Ovary (tissue), 9 donors: Measurements from ENCODE around the gene SET. TPM values are rescaled to one million over a fixed set of nuclear protein-coding genes. Genes with fewer than 3 reads are reported as not detected.
A peak's percentile ranks its signal among the peaks of the same experiment; 100 is the strongest.

Experiments
- DNase-seq, 5 donors: peaks; one replicate each; pipeline ENCODE4 v3.0.0-alpha.2; 2019 to 2020
- H3K27ac ChIP-seq, 2 donors: fragments of 200-600 bp; one replicate each; pipeline versions ENCODE4 v1.5.1 to v1.8.0; 2019 to 2022
- H3K27me3 ChIP-seq: fragments of 200-600 bp; one replicate; pipeline ENCODE4 v1.8.0; 2022
- H3K36me3 ChIP-seq: fragments of 200-600 bp; sonication (generic); one replicate; pipeline ENCODE4 v1.5.1; 2019
- H3K4me1 ChIP-seq: one replicate; pipeline ENCODE4 v1.8.1; 2013; ENCODE audit warnings: mild to moderate bottlenecking, moderate library complexity; ENCODE audit not compliant: insufficient read depth
- H3K4me3 ChIP-seq: fragments of 200-600 bp; sonication (generic); one replicate; pipeline ENCODE4 v1.5.1; 2017
- H3K9me3 ChIP-seq, 2 donors: fragments of 200-600 bp in 1 of 2; sonication (generic) in 1 of 2; one replicate each; pipeline versions ENCODE4 v1.5.1 to v1.8.1; 2013 to 2019; ENCODE audit warnings: mild to moderate bottlenecking in 1 of 2, moderate library complexity in 1 of 2
- CTCF ChIP-seq, 3 donors: fragments of 450-650 bp in 2 of 3; fragments of 200-600 bp in 1 of 3; IDR thresholded peaks; one replicate each; pipeline versions ENCODE4 v1.5.1 to v1.8.0; 2016 to 2022; ENCODE audit warnings: antibody characterized with exemption in 3 of 3, mild to moderate bottlenecking in 1 of 3
- EP300 ChIP-seq: sonication (generic); formaldehyde crosslinking; IDR thresholded peaks from one replicate; pipeline ENCODE4 v1.6.1; 2017; ENCODE audit warnings: antibody characterized with exemption
- POLR2A ChIP-seq: fragments of 450-650 bp; IDR thresholded peaks from one replicate; pipeline ENCODE4 v1.6.1; 2017; ENCODE audit warnings: antibody characterized with exemption, mild to moderate bottlenecking, moderate library complexity
- WGBS, 3 donors: extraction: QIAGEN DNeasy Blood & Tissue Kit in 1 of 3; methylation state at CpG; one replicate each; pipeline versions ENCODE4 v1.1.5 to v1.1.7; 2013 to 2017; 5-methylcytosine and 5-hydroxymethylcytosine counted together
- intact Hi-C, 4 donors: fragments of 100-400 bp; cut with DNase I; formaldehyde crosslinking; loops; one replicate each; pipeline versions ENCODE4 v1.11.0 to v1.15.1; 2022 to 2023
- polyA plus RNA-seq, 2 donors: library from polyadenylated mRNA; stranded (reverse); fragments of 200-250 nt in 1 of 2; fragments of 350-450 nt in 1 of 2; fragmentation: Illumina TruSeq in 1 of 2; extraction: RNeasy Lipid Tissue Mini Kit (QIAGEN cat#74804) in 1 of 2; gene quantifications; one replicate each; pipeline ENCODE4 v1.2.3, GENCODE V29; 2013 to 2014
- total RNA-seq, 7 donors: library from RNA; depleted of rRNA in 2 of 7; stranded (reverse); fragments of >200 nt in 2 of 7; fragmentation: NEBNext Ultra II Directional in 3 of 7; extraction: Animal tissue kit (Norgen Biotek cat#: 25700) in 3 of 7; gene quantifications; one replicate each; pipeline versions ENCODE4 v1.1.0 to v1.2.4, GENCODE V29; 2016 to 2023
- donor health status: DM: no; HTN: no; CAD: no; lungs with moderate emphysema.
- donor health status: DM: no; HTN: no; CAD: no.
- donor health status: Bipolar disorder and iron deficiency.
- donor health status: DM: yes; HTN: yes; CAD: no.
- donor health status: DM: no; HTN: no; CAD: no.
- donor health status: DM: yes; HTN: yes; CAD: no.

Gene SET
- total and polyA plus RNA-seq, 9 donors: 119 to 328 (median 291) TPM

- H3K9me3 ChIP-seq: no peaks in the 10 kb centered on the region
- intact Hi-C loops: no loop called here
- TF ChIP-seq EP300 (no peak), CTCF (IDR thresholded peaks at IDR 0.05) (no peak), POLR2A (no peak)
- H3K4me3 ChIP-seq: no peak overlapping the region
- 88 to 92% (median 89%) methylated on average over 23 to 26 of the region's 26 CpGs for WGBS, 3 donors
- DNase-seq: peak in 2 of 5 donors; percentile 10 to 21
- no peaks in the 10 kb centered on the region for H3K36me3 ChIP-seq
- no peaks in the 10 kb centered on the region for H3K27me3 ChIP-seq
- H3K4me1 ChIP-seq: no peaks in the 10 kb centered on the region
- H3K27ac ChIP-seq: no peak overlapping the region
Observed at GRCh38 chr9:128712451-128713410, 23.7 kb downstream of the SET start.

- DNase-seq: peak in 2 of 5 donors; percentile 8 to 30
- intact Hi-C loops: no loop called here
Observed at GRCh38 chr9:128713411-128713780, 24.4 kb downstream of the SET start.

GRCh38 chr9:128713941-128714573 lies 25.0 kb downstream of the SET start:
- H3K27me3 ChIP-seq: no peaks in the 10 kb centered on the region
- H3K4me3 ChIP-seq: no peak overlapping the region
- no peak overlapping the region for H3K27ac ChIP-seq
- WGBS, 3 donors: 92 to 94% (median 92%) methylated on average over 19 of the region's 19 CpGs
- H3K4me1 ChIP-seq: no peaks in the 10 kb centered on the region
- intact Hi-C loops: no loop called here
- no peaks in the 10 kb centered on the region for H3K9me3 ChIP-seq
- peak in 2 of 5 donors; percentile 8 to 25 for DNase-seq
- TF ChIP-seq CTCF (IDR thresholded peaks at IDR 0.05): no peak
- TF ChIP-seq POLR2A: no peak
- no peak for TF ChIP-seq EP300
- H3K36me3 ChIP-seq: no peaks in the 10 kb centered on the region

More at GRCh38 chr9:128713411-128713780, 24.4 kb downstream of the SET start:
- Histone ChIP-seq H3K27ac (no peak overlapping the region), H3K4me1 (no peaks in the 10 kb centered on the region), H3K27me3 (no peaks in the 10 kb centered on the region), H3K36me3 (no peaks in the 10 kb centered on the region), H3K9me3 (no peaks in the 10 kb centered on the region), H3K4me3 (no peak overlapping the region)
- TF ChIP-seq EP300: no peak
- TF ChIP-seq CTCF (IDR thresholded peaks at IDR 0.05): no peak
- no peak for TF ChIP-seq POLR2A
- 85 to 92% (median 89%) methylated on average over 11 to 13 of the region's 13 CpGs for WGBS, 3 donors

- H3K9me3 ChIP-seq: no peaks in the 10 kb centered on the region
- TF ChIP-seq EP300 (no peak), CTCF (IDR thresholded peaks at IDR 0.05) (no peak), POLR2A (no peak)
- no peak overlapping the region for H3K27ac ChIP-seq
- H3K4me1 ChIP-seq: no peaks in the 10 kb centered on the region
- DNase-seq: peak in 2 of 5 donors; percentile 7 to 23
- no peaks in the 10 kb centered on the region for H3K27me3 ChIP-seq
- intact Hi-C loops: no loop called here
- WGBS, 3 donors: 85 to 87% (median 86%) methylated on average over 24 of the region's 24 CpGs
- no peaks in the 10 kb centered on the region for H3K36me3 ChIP-seq
- H3K4me3 ChIP-seq: no peak overlapping the region
Observed at GRCh38 chr9:128714586-128715435, 25.8 kb downstream of the SET start.
